Measurements from ENCODE around the gene PPP1R13L.

PPP1R13L gene

DNA sequence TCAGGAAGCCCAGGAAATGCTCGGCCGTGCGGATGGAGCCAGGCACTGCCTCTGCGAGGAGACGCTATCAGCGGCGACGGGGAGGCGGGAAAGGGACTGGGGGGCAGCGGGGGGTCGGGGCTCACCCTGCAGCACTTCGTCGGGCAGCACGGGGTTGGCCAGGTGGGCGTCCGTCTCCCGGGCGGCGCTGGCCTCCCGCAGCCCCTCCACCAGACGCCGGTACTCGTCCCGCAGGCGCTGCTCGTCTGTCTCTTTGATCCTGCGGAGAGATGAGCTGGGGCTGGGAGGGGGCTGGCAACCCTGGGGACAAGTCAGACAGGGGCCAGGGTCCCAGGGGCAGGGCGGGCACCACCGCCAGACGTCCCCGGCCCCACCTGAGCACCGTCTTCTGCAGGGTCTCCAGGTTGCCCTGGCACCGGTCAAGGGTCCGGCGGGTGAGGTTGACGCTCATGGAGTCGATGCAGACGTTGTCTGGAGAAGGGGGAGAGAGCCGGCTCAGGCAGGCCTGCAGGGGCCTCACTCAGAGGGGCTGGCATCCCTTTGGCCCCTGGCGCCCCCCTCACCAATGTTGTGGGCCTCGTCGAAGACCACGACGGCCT is 40.9 kb downstream of the PPP1R13L start:
- DNase-seq (ENCODE audit: low spot score), result no peak

- no peak for DNase-seq (ENCODE audit: low spot score)
Measured at GRCh38 chr19:45362291-45362690, 42.6 kb downstream of the PPP1R13L start.

DNA sequence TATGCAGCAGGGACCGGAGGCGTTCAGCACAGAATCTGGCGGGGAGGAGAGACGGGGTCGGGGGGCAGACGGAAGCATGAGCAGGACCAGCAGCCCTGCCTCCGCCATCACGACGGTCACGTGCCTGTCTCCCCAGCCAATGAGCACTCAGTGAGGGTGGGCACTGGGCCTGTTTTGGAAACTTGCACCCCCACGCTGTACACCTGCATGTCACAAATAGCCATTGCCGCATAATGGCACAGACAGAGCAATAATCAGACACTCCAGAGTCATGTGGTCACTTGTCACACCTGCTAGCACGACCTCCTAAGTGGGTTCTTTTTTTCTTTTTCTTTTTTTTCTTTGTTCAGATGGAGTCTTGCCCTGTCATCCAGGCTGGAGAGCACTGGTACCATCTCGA is 43.3 kb downstream of the PPP1R13L start:
- no peak for DNase-seq (ENCODE audit: low spot score)

- no peak for DNase-seq (ENCODE audit: low spot score)
Measured at GRCh38 chr19:45358213-45358792, 46.6 kb downstream of the PPP1R13L start.

GRCh38 chr19:45357445-45357783 is 47.5 kb downstream of the PPP1R13L start:
- no peak for DNase-seq (ENCODE audit: low spot score)

GRCh38 chr19:45356760-45357444 is 48.0 kb downstream of the PPP1R13L start:
- DNase-seq (ENCODE audit: low spot score), result no peak

DNA sequence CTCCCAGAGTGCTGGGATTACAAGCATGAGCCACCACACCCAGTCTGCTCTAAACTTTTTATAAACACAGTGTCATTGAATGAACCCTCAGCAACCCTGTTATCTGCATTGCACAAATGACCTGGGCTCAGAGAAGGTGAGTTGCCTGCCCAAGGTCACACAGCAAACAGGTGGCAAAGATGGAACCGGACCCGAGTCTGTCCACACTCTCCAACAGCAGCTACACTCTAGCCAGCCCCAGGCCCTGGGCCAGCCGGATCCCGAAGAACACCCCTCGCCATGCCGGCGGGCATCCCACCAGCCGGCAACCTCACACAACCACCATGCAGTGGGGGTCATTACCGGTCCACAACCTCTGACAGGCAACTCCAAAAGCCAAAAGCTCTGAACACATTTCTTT is 49.0 kb downstream of the PPP1R13L start:
- DNase-seq (ENCODE audit: low spot score), result no peak

DNA sequence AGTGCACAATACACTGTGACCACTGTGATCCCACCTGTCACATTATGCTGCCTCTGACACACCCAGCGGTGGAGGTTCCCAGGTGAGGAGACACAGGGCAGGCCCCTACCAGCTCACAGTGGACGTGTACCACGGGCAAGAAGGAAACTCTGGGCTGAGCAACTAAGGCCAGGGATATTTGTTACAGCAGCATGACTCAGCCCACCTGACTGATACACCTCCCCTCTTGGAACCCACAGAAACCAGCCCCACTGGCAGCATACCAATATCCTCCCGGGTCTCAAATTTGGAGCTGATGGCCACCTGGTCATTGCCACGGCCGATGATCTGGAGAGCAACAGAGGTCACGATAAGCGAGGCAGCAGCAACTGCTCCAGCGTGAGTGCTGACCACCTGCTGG is 49.5 kb downstream of the PPP1R13L start:
- no peak for DNase-seq (ENCODE audit: low spot score)

DNA sequence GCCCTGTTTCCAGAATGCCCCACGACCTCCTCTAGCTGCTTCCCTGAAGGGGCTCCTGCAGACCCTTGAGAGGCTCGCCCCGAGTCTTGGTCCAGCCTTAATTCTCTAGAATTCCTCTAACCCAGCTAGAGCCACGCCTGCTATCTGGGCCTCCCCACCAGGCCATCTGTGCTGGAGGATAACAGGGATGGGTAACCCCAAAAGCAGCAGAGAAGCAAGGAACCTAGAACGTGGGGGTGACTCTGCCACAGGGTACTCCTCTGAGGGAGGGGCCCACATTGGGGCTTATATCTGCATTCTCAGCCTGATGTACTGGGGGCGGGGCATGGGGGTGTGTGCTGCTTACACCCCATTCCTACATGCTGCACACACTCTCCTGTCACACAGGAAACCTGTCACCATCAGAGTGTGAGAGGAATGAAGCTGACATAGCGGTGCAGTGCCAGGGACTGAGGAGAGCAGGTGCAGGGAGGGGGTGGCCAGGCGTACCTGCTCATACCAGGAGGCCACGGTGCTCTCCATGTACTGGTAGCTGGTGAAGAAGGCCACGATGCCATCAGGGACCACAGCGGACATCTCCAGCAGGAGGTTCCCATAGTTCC is 50.5 kb downstream of the PPP1R13L start:
- DNase-seq (ENCODE audit: low spot score), result no peak

DNA sequence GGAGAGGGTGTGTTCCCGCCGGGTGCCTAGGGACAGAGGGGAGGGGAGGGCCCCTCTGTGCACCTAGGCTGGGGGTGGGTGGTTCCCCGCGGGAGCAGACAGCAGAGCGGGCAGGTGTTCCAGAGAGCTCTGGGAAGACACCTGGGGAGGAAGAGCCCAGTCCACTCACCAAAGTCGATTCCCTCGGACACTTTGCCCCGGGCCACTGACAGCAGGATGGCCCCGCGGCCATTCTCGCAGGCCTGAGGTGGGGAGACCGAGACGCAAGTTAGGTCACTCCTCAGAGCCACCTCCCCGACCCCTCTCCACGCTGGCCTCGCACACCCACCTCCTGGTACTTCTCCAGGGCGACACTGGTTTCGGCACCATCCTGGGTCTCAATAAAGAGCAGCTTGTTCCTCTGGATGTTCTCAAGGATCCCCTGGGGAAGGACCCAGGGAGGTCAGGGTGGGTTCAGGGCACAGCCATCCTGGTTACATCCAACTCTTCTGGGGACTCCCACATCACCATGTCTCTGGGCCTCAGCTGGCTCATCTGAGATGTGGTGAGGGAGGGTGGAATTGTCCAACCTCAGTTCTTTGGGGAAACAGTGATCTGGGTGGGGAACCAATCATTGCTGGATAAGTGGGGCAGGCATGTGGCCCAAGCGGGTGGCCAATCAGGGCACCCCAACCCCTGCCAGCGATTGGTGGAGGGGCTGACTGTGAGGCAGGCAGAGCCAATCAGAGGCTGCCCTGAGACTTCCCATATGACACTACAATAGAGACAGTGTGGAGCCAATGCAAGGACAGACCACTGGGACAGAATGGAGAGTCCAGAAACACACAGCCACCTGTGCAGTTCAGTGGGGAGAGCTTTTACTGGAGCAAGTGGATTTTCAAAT is 51.7 kb downstream of the PPP1R13L start:
- no peak for DNase-seq (ENCODE audit: low spot score)

GRCh38 chr19:45352471-45352870 is 52.4 kb downstream of the PPP1R13L start:
- no peak for DNase-seq (ENCODE audit: low spot score)

DNA sequence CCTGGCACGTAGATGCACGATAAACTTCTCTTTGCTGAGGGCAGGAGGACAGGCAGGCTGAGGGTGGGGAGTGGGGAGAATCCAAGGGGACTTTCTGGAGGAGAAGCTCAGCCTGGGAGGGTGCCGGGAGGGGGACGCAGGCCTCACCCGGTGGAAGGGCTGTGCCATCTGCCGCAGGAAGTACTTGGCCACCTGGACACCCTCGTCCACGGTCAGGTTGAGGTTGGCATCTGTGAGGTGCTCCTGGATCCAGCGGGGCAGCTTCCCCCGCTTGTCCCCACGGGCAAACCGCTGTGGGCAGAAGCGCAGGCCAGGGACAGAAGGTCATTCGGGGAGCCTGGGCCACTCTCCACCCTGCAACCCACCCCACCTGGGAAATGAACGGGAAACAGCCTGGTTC is 52.8 kb downstream of the PPP1R13L start:
- no peak for DNase-seq (ENCODE audit: low spot score)

DNA sequence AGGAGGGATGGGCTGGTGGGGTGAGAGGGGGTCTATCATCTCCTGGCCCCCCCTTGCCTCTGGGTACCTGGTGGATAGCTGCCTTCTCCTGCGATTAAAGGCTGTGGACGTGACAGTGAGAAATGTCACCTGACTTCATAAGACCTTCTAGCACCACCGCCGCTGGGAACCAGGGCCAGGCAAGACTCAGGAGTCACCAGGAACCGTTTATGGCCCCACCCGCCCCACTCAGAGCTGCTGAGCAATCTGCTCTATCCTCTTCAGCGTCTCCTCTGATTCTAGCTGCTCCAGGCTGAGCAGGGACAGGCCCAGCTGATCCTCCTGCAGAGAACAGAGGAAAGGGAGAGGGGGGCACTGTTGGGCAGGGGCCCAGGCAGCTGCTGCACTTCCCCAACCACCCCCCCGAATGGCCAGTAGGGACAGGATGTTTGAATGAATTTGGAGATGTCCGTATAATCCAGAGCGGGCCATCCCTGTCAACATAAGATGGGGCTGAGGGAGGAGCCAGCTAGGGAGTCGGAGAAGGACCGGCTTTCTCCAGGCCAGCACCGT is 53.4 kb downstream of the PPP1R13L start:
- no peak for DNase-seq (ENCODE audit: low spot score)

DNA sequence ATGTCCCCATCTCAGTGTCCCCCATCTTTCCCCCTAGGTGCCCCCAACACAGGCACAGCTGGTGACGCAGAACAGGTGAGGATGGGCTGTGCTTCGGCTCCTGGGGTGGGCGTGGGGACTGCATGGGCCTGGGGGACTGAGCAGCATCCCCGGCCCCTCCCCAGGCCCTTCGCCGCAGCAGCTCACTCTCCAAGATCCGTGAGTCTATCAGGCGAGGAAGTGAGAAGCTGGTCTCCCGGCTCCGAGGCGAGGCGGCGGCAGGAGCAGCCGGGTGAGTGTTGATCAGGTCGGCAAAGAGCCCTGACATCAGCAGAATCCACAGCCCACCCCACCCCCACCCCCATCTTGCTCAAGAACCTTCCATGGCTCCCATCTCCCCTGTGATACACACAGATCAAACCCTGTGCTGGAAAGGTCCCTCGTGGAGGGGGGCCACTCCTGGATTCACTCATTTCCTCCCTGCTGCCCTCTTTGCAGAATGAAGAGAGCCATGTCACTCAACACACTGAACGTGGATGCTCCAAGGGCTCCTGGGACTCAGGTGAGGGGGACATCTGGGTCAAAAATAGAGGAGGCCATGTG is 54.3 kb downstream of the PPP1R13L start:
- DNase-seq (ENCODE audit: low spot score), result no peak

GRCh38 chr19:45349430-45349941 is 55.4 kb downstream of the PPP1R13L start:
- no peak for DNase-seq (ENCODE audit: low spot score)

GRCh38 chr19:45349126-45349415 is 55.8 kb downstream of the PPP1R13L start:
- no peak for DNase-seq (ENCODE audit: low spot score)

DNA sequence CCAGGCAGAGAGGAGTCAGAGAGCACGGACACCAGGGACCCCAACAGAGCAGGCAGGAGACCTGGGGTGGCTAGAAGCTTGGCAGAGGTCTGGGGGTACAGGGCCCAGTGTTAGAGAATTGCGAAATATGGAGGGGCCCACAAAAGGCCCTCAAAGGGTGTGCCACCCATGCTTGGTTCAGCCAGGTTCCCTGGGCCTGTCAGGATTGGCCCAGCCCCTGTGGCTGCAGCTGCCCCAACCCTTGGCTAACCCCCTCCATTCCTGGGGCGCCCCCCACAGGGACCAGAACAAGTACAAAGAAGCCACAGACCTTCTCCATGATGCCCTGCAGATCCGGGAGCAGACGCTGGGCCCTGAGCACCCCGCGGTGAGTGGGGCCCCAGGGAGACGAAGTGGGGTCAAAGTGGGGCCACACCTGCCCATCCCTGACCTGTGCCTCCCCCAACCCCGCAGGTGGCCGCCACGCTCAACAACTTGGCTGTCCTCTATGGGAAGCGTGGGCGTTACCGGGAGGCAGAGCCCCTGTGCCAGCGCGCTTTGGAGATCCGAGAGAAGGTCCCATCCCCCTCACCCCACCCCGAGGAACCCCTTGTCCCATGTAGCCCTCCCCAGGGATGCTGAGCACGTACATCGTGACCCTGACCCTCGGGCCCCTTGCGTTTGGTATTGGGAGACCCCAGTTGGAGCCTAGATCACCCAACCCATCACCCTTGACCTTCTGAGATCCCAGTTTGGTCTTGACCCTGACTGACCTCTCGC is 56.3 kb downstream of the PPP1R13L start:
- DNase-seq (ENCODE audit: low spot score), result no peak

DNA sequence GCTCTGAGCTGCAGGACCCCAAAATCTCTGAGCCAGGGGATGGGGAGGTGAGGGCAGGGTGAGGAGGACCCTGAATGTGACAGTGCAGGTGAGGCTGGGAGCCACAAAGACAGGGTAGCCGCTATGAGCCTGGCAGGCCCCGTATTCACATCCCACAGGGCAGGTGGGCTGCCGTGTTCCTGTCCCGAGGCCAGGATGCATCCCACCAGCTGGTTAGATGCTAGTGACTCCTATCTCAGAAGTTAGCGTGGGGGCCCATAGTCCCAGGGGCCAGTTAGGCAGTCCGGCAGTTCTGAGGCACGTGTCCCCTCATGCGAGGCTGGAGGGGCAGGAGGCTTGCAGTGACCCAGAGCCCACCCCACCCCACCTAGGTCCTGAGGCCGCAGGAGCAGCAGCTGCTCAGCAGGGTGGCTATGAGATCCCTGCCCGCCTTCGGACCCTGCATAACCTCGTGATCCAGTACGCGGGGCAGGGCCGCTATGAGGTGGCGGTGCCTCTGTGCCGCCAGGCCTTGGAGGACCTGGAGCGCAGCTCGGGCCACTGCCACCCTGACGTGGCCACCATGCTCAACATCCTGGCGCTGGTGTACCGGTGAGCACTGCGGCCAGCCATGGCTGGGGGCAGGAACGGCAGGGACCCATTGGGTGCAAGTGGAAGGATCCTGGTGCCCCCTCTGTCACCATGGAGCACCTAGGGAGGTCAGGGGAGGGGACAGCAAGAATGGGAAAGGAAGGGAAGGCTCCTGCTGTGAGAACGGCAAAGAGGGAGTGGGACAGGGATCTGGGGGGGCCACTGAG is 57.1 kb downstream of the PPP1R13L start:
- no peak for DNase-seq (ENCODE audit: low spot score)

DNA sequence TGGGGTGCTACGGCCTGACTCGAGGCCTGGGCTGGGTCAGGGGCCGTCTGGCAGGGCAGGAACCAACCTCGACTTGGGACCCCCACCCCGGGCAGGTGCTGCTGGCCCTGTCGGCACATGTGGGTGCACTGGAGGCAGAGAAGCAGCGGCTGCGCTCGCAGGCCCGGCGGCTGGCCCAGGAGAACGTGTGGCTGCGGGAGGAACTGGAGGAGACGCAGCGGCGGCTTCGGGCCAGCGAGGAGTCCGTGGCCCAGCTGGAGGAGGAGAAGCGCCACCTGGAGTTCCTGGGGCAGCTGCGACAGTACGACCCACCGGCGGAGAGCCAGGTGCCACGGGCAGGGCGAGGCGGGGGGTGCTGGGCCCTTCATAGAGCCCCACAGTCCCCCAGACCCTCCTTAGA is 58.4 kb downstream of the PPP1R13L start:
- no peak for DNase-seq (ENCODE audit: low spot score)

DNA sequence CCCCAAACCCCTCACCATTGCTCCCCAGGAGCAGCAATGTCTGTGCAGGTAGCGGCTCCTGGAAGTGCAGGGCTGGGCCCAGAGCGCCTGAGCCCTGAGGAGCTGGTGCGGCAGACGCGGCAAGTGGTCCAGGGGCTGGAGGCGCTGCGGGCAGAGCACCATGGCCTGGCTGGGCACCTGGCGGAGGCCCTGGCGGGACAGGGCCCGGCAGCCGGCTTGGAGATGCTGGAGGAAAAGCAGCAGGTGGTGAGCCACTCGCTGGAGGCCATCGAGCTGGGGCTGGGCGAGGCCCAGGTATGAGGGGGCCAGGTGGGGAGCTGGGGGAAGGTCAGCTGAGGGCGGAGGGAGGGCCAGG is 59.4 kb downstream of the PPP1R13L start:
- no peak for DNase-seq (ENCODE audit: low spot score)
